GM10847 (cell line): ENCODE data around the gene RCL1.

Source experiments
- POLR2A ChIP-seq: IDR thresholded peaks from 2 replicates; pipeline ENCODE4 v1.6.1; 2011; ENCODE audit not compliant: insufficient read length; ENCODE audit errors: extremely low read depth

The RCL1 gene

DNA sequence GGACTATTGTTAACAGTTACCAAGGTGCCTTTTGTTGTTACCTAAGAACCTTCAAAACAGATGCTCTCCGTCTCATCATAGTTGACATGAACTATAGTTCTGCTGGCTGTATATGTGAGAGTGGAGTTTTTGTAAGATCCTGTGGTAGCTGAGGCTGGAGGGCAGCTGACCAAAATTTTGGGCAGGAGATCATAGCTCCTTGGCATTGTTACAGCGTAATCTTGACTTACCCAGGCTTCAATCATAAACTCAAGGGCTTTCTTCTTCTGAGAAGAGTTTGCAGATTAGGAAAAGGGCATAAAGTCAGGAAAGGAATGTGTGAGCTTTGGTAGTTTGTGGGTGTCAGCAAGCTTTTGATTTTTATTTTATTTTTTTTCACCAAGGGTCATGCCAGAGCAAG is 34.5 kb downstream of the RCL1 start:
- no peak for TF ChIP-seq POLR2A

DNA sequence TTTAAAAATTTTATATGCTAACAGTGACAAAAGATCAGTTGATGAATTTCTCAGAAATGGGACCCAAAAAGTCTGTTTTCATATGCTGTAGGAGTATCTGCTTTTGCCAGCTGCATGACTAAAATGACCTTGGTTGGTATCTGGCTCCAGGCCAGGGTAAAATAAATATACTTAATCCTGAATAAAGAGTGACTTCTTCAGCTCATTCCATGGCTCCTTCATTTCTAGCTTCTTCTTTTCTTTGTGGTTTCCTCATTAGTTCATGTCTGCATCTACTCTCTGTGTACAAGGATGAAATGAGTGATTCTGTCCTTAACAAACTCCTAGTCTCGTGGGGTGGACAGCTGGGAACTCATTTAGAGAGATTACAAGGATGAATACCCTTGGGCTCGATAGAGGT is 36.0 kb downstream of the RCL1 start:
- no peak for TF ChIP-seq POLR2A

DNA sequence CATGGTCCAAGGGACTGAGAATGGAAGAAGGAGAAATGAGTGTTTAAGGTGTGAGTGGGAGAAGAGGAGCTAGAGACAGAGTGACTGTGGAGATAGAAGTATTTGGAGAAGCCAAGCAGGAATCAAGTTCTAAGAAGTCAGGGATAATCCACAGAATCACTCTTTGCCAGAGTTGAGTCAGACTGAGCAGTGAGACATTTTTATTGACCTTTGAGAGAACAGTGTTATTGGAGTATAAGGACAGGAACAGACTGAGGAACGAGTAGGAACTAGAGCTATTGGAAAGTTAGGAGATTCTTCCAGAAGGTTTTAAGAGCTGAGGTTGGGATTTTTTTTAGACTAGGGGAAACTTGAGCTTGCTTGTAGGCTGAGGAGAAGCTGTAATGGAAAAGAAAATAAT is 37.2 kb downstream of the RCL1 start:
- TF ChIP-seq POLR2A = no peak

DNA sequence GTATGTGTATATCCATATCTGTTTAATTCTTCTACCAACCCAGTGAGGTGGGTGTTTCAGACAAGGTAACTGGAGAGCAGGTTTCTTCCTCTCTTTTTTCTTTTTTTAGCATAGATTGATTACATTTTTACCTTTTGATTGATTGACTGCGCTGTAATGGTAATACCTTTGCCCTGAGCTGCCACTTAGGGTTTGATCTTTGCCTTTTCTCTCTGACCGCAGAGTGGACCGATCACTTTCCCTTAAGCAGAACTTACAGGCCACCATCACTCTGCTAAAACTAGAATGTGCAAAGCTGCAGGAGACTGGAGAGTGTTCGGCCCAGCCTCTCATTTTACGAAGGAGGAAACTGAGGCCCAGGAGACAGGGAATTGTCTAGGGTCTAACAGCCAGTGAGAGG is 38.0 kb downstream of the RCL1 start:
- TF ChIP-seq POLR2A = no peak

DNA sequence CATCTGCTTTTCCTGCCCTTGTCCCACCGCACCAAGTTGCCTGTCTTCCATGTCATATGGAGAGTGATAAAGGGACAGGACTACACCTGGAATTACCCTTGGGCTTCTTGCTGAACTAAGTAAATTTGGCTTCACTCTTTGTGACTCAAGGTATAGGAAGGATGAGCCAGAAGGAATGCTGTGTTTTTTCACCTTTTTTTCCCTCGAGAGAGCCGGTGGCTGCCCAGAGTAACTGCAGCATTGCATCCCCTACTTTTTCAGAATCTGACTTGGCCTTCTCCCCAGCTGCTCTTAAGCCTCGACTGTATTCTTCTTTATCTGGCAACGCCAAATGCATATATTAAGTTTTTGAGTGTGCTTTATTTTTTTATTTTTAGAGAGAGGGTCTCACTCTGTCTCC is 38.4 kb downstream of the RCL1 start:
- no peak for TF ChIP-seq POLR2A

DNA sequence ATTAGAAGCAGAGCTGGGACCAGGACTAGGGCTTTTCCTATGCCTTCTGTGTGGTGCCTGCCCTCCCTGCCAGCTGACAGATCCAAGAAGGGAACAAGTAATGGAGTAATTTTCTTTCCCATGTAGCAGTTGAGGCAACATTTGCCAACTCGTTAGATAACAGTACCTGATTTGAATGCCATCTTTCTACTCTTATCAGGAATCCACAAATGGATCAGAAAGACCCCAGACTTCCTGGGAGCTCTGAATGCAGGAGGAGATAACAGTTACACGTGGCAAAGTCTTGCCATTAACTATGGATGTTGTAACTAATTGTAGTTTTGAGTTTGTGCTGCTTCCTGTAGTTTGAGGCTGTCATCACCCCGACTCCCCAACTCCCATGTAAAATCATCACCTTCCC is 39.2 kb downstream of the RCL1 start:
- TF ChIP-seq POLR2A = no peak

DNA sequence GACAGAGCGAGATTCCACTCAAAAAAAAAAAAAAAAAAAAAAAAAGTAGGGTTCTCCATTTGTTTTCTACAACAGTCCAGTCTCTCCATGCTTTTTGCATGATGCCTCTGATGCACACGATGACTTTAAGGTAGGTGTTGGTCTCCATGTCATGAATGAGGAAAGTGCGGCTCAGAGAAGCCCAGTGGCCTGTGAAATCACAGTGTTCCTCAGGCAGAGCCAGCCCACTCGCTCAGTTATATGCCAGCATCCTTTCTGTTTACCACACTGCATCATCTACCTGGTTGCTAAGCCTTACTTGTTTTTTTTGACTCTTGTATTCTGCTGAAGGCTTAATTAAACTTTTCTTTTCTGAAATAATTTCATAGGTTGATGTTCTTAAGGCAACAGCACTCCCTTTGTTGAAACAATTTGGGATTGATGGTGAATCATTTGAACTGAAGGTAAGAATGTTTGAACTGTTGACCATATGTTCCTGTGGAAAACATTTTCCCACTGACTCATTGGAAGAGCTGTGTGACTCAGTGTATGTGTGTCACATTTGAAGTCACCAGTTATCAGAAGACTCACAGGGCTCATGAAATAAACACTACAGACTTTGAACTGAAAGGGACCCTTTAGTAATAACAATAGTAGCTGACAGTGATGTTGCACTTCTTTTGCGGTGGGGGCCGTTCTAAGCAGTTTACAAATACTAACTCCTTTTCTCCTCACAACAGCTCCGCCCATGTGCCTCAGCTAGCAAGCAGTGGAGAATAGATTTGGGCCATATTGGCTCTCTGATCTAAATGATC is 40.2 kb downstream of the RCL1 start:
- TF ChIP-seq POLR2A = no peak

DNA sequence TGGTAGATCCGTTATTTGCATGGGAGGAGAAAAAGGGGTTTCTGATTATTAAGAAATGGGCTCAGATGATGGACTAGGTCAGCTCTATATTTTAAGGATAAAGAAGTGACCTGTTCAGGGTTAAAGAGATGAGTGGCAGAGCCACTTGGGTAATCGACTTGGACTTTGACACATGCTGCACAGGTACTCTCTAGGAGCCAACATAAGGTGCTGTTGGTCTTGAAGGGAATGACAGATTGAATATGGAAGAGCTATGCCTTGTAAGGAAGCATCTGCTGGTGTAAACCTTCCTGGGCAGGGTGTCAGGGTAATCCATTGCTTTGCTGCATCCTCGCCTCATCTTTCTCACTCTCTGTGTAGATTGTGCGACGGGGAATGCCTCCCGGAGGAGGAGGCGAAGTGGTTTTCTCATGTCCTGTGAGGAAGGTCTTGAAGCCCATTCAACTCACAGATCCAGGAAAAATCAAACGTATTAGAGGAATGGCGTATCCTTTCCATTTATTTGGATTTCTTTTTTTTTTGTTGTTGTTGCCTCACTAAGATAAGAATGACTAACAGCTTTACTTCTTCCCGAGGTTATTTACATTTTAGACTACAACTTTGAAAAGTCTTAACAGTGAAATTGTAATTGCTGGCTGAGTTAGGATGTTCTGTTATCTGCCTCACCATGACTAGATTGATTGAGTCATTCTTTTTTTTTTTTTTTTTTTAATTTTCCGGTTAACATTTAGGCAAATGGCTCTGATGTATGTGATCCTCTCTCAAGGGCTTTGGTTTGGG is 41.2 kb downstream of the RCL1 start:
- no peak for TF ChIP-seq POLR2A

DNA sequence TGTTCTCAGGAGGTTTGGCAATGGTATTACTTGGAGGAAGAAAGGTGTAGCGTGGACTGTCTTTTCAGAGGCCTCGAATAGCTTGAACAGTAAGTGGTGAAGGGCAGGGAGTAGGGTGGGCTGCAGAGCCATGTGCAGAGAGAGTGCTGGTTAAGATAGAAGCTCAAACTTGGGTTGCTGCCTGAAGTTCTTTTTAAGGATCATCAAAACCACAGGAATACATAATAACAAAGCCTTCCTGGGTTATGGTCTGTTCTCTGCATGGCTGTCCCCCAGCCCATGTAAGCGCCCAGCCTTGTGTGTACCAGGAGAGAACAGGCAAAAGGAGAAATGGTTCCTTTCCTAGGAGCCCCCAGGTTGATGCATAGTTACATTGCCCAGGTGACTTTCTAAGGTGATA is 43.9 kb downstream of the RCL1 start:
- no peak for TF ChIP-seq POLR2A

DNA sequence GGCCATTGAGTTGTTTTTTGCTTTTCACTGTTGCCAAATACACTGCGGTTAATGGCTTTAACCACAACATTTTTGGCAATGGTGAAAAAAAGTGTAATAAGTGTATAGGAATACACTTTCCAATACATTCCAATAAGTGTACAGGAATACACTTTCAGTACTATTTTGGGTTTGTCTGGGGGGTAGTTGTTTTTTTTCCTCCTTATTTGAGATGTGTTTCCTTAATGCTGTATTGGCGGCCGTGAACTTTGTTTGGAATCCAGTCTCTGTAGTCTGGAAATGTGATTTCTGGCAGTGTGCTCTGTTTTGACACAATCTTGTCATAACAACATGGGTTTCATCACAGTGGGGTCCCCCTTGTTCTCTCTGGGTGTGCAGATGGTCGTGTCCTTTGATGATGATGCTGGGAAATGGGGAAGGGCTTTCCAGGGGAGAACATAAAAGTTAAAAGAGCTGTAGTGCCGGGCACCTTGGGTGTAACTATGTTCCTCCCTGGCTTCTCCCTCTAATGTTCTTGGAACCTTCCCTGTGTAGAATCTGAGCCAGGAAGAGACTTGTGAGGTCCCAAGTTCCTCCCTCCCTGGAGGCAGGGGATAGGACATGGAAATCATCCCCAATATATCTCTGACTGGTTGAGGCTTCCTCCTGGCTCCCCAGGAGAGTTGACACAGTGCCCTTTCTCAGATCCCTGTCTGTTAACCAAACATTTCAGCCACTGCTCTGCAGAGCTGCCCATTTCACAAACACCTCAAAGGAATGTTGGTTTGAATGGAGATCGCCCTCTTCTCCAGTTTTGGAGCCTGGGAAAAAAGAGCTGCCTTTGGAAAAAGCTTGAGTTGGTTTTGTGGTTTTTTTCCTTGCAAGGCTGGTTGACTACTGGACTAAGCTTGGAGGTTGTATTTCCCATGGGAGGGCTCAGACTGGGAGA is 44.8 kb downstream of the RCL1 start:
- no peak for TF ChIP-seq POLR2A

DNA sequence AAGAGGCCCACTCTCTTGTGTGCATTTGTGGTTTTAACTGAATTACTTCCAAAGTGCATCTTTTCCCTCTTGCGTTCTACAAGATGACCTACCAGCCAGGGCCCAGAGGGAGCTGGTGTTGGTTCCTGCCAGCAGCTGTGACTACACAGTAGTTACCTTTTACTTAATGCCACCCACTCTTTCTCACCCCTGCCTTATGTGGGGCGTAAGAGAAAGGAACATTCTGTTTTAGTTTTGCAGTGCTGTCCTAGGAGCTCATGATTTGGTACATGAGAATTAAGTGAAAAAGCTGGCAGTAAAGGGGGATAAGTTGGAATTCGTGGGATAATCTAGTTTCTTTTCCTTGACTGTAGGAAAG is 45.4 kb downstream of the RCL1 start:
- TF ChIP-seq POLR2A = no peak

DNA sequence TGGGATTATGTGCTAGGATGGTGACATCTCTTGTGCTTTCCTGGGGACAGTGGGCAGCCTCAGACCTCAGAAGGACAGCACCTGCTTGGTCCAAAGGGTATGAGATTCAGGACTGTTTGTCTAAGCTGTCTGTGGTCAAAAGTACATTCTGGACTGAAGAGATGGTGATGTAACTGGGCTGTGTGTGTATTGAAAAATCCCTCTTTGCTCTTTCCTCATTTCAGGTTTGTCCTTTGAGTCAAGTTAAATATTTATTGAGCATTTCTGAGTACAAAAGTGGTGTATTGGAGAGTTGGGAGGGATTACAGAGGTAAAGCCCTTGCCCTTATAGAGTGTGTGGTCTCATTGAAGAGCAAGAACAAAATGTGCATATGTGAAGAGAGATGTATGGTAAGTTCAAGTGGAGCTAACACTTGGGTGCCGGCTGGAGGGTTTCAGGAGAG is 46.7 kb downstream of the RCL1 start:
- TF ChIP-seq POLR2A = no peak

DNA sequence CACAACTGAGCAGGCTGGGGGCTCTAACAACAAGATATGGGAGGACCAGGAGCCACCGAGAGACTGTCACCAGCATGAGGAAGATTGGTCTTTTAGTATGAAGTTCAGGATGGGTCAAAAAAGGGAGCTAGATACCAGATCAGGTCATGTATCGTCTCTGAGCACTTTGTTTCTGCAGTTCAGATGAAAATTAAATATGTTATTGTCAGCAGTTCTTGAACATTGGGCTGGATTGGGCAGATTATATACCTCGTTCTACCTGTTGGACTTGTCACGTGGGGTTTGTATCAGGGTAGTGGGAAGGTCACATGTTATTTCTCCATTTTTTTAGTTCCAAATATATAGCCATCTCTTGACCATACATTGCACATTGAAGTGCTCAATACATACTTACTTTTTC is 47.3 kb downstream of the RCL1 start:
- no peak for TF ChIP-seq POLR2A

DNA sequence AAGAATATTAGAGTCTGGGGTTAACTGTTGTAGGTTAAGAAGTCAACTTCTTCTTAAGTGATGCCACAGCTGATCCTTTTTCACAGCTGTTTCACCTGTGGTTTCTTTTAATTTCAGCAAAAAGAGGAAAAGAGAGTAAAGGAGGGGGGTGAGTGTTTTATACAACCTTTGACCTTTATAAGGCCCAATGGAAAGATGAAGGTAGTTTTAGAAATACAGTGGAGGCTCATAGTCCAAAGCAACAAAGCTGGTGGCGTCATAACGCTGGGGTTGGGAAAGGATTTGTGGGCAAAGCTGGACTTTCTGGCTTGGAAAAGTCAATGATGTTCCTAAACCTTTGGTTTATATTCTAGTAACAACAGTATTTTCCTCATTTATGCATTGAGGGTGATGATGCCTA is 49.5 kb downstream of the RCL1 start:
- TF ChIP-seq POLR2A = no peak

DNA sequence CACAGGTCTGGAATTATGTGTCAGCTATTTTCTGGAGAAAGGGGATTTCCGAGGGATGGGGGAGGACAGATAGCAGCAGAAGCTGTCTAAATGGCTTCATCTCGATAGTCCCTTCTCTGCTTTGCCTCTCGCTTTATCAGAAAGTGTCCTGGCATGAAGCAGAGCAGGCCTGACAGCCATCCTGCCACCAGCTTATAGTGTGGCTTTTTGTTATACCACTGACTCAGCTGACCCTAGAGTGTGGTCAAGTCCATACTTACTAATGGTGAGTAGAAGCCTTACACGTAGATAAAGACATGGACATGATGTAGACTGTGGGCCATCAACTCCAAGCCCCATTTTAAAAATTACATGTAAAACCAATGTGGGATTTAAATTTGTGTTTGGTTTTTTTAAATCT is 50.0 kb downstream of the RCL1 start:
- TF ChIP-seq POLR2A = no peak
